GM19035 (cell line): ENCODE measurements around the gene EDEM3.
A peak's percentile ranks its signal among the peaks of the same experiment; 100 is the strongest.

Experiments
- ATAC-seq: cut with Tn5 transposase; IDR thresholded peaks from one replicate; pipeline ENCODE4 v1.9.1; 2021; ENCODE audit not compliant: unreplicated experiment

The EDEM3 gene

DNA sequence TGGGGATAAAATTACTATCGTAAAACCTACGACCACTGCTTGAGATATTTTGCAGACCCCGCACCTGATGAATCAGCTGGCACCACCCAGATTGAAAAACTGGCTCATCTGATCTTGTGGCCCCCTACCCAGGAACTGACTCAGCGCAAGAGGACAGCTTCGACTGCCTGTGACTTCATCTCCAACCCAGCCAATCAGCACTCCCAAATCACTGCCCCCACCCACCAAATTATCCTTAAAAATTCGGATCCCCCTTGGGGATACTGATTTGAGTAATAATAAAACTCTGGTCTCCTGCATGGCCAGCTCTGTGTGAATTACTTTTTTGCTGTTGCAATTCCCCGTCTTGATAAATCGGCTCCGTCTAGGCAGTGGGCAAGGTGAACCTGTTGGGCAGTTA lies 81.4 kb downstream of the EDEM3 start:
- no peak for ATAC-seq

DNA sequence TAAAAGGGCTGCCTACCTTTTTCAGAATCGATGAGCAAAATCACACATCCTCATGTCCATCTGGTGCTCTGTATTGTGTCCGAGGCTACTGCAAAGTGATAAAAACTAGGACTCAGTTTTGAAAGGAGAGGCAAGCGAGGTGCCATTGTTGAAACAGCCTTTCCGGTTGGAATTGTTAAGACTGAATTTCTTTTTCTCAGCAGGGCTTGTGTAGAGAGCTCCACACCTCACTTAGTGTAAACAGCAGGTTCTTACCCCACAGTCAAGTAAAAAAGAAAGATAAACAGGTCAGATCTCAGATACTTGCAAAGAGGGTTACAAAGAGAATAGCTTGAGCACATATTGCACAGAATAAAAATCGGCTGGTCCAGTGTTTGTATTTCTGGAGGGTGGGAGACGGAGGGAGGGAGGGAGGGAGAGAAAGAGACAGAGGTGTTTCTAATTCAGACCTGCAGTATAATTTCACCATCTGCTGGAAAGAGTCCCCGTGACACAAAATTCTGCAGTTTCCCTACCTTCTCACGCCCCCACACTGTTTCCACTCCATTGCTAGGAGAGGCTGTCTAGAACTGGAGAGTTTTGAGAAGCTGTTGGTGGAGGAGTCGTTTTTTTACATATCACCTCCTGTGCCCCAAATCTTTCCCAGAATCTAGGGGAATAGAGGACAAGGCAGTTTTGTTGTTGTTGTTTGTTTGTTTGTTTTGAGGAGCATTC lies 82.5 kb downstream of the EDEM3 start:
- no peak for ATAC-seq

DNA sequence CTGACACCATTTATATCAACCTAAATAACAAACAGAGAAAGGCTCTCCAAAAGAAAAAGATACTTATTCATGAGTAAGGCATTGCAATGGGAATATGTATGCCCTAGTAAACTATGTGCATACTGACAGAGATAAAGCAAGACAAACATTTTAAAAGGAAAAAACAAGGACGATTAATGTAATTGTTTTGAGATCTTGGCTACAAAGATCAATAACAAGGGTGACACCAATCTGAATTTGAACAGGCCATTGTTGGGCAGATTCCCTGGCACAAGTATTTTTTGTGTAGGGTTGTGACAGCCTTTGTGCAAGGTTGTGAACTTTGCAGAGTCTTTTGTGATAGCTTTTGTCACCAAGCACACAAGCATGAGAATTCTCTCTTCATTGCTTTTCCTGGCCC lies 85.3 kb downstream of the EDEM3 start:
- ATAC-seq = no peak

DNA sequence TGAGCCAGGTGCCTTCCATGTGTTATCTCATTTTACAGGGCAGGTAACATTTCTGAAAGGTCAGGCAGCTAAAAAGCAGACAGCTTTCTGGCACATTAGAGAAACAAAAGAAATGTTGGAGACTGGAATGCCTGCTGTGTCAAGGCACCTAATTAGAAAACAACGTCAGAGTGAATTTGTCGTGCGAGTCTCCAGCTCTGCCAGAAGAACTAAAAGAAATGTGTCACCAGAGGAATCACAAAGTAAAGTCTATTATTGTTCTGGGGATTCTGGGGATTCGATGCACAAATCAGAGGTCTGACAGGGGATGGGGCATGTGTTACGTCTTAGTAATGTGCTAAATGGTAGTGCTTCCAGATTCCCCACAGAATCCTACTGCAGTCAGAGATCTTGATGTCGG lies 89.3 kb downstream of the EDEM3 start:
- ATAC-seq = no peak

DNA sequence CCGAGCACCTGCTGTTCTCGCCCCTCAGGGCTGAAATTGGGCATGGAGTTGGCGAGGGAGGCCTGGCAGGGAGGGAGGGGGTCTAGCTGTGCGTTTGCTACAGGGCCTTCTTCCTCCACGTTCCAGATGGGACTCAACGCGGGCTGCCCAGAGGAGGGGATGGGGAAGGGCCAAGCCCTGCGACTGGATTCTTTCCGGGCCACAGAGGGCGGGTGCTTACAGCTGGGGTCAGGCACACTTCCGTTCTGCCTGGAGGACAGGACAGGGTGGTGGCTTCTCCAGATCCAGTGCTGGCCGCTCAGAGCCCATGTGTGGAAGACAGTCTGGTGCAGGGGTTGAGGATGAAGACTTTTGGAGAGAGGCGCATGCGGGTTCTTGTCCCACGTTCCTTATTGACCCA lies 90.0 kb downstream of the EDEM3 start:
- no peak for ATAC-seq

DNA sequence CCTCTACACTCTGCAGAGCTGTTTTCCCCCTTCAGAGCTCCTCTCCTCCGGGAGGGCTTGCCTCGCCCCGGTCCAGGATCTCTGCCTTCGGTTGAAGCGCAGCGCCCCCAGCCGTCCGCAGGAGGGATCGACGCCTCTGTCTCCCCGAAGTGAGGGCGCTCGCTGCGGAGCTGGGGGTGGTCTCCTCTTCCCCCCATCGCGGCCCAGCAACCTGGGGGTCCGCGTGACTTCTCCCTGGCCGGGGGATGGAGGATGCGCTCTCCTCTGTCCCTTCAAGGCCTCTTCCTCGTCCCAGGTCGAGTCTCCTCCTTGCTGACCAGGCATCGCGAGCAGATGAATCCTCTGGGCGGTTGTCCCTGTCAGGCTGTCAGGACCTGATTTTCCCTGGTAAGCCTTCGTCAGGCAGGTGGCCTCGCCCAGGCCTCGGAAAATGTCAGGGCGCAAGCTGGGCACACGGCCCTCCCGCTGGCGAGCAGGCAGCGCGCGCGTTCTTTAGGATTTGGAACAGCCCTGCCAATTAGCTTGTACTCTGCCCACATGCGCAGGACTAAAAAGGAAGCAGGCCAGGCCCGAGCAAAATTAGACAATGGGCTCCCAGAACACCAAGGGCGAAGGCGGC lies 90.5 kb downstream of the EDEM3 start:
- no peak for ATAC-seq

DNA sequence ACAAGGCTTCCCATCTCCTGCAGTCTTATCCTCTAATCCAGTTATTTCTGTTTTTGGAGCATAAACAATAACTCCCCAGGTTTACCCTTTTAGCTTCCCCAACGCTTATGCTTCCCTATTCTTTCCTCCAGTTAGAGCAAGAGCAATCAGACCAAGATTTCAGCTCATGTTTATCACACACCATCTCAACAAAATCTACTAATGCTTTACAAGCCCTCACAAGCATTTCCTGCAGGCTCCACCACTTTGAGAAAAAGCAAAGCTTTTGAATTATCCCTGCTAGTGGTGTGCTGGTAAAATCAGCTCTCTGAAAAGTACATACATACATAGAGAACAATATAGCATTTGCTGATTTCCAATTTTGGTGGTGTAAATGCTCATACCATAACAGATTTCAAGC lies 92.9 kb downstream of the EDEM3 start:
- ATAC-seq = no peak

DNA sequence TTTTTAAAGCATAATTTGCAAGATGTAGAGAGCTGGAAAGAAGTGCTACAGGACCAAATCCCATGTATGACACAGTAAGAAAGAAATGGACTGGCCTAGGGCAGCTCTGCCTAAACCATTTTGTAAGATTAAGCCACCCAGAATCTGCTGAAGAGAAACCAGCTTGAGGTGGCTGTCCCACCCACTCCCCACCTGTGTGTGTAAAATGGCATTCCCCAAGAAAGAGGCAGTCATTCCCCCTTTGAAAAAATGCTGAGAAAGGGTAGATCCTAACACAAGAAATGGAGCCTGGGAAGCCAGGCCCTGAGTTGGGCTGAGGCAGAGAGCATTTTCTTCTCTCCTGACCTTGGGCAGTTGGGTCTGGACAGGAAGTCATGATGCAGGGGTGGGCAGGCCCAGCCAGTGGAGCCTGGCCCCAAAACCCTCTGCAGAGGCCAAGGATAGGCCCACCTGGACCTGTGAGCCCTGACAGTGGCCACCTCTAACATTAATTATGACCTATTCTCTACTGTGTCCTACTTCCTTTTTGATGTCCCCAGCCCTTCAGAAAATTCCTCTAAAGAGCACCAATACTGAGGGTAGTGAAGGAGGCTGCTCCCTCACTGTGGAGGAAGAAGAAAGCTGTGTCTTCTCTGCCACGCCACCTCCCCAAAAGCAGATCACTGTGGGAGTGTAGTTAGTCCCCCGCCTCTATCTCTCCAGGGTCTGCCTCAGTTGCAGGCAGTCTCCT lies 94.0 kb downstream of the EDEM3 start:
- no peak for ATAC-seq

DNA sequence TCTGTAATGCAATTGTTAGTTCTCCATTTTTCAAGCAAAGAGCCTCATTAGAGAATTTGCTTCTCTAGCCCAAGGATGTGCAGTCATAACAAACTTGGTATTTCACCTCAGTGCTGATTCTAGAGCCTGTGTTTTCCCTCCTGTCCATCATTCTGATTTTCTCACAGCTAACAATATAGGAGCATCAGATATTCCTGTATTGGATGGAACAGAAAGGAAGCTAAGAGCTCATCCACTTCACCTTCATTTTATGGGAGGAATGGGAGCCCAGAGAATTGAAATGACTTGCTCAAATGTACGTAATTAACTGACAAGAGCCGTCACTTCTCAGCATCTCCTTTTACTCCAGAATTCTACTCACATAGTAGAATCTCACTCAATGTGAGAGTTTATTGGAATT lies 96.6 kb downstream of the EDEM3 start:
- ATAC-seq = no peak

DNA sequence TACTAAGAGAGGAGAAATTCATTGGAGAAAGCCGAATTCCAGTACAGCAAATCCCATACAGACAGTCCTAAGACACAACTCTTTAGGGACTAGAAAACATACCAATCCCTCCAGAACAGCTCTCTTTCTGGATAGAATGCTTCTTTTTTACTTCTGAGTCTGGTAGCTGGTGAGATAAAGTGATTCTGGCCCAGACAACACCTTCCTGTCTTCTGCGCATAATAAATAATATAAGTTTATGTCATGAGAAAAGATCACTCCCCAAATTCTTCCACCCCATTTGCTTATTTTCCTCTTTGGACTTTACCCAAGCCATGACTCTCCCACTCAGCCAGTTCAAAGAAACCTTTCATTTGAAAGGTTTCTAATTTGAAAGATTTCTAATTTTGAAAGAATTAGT lies 98.4 kb downstream of the EDEM3 start:
- ATAC-seq = no peak

DNA sequence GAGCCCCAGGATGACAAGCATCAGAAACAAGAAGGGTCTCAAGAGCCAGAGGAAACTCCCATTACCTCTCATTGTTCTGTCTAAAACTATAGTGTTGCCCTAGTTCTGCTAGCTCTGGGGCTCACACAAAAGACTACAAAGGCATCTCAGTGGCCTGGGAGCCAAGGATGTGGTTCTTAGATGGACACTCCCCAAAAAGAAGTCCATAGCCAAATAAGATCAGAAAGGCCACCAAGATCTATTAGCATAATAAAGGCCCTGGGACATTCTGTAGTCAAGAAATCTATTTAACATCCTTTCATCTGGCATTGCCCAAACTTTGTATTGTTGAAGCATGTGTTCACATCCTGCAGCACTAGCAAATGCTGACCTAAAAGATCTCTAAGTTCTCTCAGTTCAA lies 99.5 kb downstream of the EDEM3 start:
- ATAC-seq = no peak

DNA sequence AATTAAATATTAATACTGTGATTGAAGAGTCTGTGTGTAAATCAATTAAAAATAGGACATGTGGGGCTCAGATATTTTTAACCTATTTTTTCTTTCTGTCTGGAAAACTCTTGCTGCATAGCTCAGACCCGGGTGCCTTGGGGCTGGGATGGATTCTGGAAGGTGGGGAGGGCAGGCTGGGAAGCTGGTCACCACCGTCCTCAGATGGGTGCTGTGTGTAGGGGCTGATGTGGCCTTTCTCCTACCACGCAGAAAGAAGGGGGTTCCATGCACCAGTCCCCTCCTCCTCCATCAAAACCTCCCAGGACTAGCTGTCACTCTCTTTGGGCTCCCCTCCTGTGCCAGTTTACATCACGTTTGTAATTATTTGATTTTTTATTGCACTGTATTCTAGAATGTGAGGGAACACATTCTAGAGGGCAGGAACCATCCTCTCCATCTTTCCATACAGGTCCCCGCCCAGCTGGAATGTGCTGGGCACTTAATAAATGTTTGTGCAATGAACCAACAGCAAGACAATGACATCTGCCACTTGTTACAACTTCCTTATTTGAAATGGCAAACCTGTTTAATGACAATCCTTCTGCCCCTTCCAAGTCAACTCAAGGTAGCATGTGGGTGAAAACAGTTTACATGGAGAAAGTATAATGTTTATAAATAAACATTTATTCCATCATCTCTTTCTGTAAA lies 104.3 kb downstream of the EDEM3 start:
- no peak for ATAC-seq

DNA sequence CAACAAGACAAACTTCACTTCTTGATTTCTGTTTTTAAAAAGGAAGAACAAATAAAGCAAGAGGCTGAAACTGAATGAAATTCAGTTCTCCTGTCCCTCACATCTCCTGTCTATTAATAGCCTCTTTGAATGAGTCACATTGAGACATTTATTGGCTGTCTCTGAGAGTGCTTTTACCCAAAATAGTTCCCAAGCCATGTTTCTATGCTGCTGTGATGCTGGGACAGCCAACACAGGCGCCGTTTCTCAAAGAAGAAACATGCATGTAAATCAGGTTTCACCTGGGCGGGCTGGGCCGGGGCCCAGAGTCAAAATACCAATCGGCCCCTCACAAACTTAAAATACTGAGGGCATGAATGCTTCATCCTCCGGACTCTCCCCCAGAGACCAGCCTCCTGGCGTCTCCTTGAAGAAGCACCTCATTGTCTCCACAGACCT lies 105.2 kb downstream of the EDEM3 start:
- ATAC-seq = peak; percentile 94

DNA sequence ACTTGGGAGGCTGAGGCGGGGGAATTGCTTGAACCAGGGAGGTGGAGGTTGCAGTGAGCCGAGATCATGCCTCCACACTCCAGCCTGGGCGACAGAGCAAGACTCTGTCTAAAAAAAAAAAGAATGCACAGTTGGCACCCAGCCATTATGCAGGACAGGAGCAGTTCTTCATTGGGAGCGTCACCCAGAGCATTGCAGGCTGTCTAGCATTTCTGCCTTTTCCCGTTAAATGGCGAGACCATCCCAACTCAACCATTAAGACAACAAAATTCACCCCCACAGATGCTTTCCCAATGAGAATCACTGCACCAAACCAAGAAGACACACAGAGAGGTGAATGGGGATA lies 105.8 kb downstream of the EDEM3 start:
- ATAC-seq = no peak

DNA sequence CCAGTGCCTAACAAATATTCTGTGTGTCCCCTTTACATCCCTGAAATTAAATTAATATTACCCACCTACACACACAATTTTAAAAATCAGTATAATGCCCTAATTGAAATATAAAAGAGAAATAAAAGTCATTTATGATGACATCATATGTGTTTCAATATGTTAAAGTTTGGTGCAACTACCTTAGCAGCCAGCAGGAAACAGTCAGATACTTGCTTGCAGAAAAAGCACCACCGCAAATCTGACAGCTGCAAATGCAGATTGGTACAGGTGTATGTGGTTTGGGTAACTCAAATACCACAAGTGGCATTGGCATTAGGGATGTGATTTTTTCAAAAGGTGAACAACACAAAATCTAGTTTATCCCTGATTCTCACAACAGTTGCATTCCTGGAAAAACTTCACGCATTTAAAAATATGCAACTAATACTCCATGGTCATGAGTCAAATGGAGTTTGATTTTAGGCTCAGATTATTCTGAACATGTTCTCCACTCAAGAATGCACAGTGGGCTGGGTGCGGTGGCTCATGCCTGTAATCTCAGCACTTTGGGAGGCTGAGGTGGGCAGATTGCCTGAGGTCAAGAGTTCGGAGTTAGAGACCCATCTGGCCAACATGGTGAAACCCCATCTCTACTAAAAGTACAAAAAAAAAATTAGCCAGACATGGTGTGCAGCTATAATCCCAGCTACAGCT lies 106.3 kb downstream of the EDEM3 start:
- ATAC-seq = no peak

DNA sequence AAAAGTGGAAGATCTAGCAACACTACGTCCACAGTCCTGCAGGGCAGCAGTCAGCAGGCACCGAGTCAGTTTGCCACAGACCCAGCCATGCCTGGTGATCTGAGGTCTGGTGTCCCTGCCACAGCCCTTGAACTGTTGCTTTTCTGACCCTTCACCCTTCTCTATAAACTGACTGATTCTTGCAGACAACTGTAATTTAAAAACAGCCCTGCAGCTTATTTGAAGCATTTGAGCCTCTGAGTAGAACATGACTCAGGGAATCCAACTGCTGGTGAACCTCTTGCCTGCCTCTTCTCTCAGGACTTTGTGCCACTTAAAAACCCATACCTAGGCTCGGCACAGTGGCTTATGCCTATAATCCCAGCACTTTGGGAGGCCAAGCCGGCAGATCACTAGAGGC lies 107.2 kb downstream of the EDEM3 start:
- no peak for ATAC-seq

DNA sequence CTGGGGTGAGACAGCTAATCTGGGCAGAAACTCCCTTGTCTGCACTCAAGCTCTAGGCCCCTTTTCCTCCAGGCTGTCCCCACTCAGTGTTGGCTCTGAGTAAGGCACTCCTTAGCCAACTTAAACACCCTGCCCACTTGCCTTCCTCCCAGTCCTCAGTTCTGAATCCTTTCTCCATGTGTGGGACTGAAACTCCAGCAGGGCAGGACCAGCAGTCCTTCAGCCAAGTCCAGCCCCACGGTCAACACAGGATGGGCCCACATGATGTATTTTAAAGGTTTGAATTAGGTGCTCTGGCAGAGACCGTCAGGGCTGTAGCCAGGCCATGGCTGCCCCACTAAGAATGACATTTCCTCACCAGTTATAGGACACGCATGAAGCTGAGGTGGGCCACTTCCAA lies 107.8 kb downstream of the EDEM3 start:
- ATAC-seq = no peak

DNA sequence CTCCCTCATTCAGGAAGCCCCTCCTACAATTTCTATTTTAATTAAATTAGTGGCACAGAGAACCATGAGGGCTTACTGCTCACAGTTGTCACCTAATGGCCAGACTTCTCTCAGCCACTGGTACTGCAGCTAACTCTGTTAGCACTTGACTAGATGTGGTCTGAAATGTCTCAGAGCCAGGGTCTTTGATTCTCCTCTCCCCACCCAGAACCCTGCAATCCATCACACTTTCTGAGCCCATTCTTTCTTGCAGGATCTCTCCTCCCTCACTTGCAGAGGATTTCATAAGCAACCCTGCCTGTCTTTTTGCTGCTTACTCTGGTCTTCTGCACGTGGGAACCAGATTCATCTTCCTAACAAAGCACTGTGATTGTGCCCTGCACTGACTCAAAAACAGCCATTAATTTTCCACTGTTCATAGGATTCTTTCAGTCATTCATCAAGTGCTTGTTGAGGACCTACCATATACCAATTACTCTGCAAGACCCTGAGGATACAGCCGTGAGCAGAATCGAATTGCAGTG lies 108.4 kb downstream of the EDEM3 start:
- ATAC-seq = no peak

DNA sequence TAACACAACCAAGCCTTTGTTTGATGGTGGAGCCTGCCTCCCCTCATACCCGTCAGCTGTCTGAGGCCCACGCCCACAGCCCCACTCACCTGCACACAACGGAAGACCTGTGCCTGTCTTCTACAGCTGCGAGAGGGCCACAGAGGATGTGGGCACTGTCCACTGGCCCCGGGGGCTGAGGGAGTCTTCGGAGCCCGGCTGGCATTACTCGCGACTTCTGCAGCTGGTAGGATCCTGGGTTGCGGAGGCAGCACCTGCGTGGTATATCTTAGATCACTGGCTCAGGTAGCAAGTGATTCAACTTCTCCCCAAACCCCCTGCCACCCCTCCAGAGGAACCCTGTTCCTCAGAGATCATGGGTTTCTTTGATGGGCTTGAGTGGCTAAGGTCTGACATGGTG lies 109.9 kb downstream of the EDEM3 start:
- ATAC-seq = no peak

DNA sequence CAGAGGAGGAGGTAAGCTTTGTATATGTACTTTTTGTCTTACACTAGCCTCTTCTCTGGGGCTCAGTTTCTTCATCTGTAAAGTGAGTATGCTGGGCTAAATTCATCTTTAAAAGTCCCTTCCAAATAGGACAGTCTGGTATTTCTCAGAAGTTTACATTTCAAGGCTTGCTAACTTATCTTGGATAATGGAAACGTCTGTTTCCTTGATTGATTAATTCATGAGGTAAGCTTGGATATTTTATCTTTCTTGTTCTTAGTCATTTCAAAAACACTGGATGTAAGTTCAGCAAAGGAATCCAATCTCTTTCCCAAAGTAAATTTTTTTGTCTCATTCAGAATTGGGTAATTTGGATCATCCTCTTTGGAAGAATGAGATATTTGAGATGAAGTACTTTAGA lies 111.0 kb downstream of the EDEM3 start:
- ATAC-seq = no peak

DNA sequence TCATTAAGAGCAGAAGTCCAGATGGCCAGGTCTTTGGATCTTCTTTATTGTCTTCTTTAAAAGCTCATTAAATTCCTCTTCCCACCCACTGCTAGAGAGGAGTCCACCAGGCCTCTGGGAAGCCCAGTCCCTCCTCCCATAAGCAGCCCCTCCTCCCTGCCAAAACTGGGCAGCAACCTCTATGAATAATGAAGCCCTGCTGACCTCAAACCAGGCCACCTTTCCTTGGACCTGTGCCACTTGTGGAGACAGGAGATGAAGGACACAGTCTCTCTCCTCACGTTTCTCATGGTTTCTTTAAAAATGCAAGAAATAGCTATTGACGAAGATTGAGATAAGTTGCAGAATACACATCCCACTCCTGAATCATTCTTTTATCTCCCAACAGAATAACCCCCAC lies 112.8 kb downstream of the EDEM3 start:
- no peak for ATAC-seq
